HG03378 (cell line): ENCODE results near the gene WASF3.
"Not testable (repeated sequence)": the region's sequence is repeated elsewhere in the genome, so short reads cannot be mapped to it uniquely, and the experiment has no call there.

ENCODE experiments used
- ATAC-seq: cut with Tn5 transposase; IDR thresholded peaks from one replicate; pipeline ENCODE4 v1.9.1; 2021; ENCODE audit warnings: mild to moderate bottlenecking, moderate library complexity; ENCODE audit not compliant: unreplicated experiment

The WASF3 gene

DNA sequence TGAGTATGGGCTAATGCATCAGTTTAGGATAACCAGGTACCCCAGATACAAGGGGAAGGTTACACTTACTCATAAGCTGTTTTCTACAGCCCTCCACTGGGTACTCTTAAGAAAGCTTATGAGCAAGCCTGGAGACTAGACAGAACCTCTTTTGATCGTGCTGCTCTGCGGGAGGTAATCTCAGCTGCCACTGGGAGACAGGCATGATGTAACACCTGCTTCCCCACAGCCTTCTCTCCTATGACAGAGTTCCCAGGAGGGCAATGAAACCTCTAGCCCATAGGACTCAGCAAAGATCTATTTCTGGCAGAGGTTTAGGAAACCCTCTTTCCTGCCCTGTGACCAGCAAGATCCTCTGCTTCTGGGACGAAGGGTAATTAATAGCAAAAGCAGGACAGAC is 65.6 kb downstream of the WASF3 start:
- ATAC-seq = no peak

DNA sequence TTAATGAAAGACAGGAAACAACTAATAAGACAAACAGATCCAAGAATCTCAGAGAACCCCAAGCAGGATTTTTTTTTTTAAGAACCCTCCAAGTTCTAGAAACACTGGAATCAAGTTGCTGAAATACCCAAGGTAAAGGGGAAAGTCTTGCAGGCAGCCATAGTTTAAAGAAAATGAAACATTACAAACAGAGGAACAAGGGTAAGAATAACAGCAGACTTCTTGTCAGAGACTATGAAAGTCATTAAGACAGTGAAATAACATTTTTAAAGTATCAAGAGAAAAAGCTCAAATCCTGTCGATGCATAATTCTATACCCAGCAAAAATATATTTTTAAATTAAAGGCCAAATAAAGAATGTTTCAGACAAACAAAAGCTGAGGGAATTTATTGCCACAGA is 67.1 kb downstream of the WASF3 start:
- ATAC-seq = no peak

- ATAC-seq = no peak
Measured at GRCh38 chr13:26626271-26626670, 68.8 kb downstream of the WASF3 start.

DNA sequence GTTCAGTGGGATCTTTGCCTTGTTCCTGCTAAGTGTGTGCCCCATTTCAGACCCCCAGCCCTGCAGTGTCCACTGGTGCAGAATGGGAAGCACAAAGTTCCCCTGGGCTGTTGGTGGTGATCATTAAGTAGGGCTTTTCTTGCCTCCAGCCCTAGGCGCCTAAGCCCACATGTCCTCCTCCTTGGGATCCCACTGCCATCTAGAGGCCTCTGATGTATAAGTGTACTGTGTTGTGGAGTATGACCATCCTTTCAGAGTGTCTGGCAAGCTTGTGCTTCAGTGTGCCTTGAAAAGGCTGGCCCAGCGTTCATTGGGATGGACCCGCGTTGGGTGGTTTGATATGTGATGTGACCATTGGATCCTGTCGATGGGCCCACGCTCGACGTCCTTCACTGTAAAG is 71.2 kb downstream of the WASF3 start:
- ATAC-seq = no peak

DNA sequence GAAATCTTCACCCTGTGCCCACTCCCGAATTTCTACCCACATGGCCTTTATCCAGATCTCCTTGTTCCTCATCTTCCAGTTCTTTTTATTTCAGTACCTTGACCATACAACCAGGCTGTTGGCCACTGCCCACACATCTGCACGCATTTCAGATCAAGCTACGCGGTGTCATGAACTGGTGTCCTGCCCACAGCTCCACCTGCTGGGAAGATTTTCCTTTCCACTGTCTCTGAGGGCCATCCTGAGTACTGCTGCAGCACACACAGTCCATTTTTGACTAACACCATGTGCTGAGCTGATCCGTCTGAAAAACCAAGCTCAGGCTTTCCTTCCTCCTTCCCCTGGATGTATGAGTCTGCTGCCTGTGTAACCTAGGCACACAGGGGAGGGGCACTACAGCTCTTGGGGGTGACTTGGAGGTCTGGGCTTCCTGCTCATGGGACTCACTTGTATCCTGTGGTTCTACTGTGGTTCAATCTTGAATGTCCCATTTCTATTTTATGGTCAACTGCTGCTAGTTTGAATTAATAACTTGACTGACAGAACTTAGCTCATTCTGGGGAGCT is 71.9 kb downstream of the WASF3 start:
- ATAC-seq = no peak

DNA sequence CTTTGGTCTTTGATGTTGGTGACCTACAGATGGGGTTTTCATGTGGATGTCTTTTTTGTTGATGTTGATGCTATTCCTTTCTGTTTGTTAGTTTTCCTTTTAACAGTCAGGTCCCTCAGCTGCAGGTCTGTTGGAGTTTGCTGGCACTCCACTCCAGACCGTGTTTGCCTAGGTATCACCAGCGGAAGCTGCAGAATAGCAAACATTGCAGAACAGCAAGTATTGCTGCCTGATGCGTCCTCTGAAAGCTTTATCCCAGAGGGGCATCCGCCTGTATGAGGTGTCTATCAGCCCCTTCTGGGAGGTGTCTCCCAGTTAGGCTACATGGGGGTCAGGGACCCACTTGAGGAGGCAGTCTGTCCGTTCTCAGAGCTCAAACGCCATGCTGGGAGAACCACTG is 78.2 kb downstream of the WASF3 start:
- ATAC-seq = not testable (repeated sequence)

DNA sequence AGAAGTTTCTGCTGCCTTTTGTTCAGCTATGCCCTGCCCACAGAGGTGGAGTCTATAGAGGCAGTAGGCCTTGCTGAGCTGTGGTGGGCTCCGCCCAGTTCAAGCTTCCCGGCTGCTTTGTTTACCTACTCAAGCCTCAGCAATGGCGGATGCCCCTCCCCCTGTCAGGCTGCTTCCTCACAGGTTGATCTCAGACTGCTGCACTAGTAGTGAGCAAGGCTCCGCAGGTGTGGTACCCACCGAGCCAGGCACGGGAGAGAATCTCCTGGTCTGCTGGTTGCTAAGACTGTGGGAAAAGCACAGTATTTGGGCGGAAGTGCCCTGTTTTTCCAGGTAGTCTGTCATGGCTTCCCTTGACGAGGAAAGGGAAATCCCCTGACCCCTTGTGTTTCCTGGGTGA is 78.6 kb downstream of the WASF3 start:
- not testable (repeated sequence) for ATAC-seq

GRCh38 chr13:26646603-26647002 is 89.1 kb downstream of the WASF3 start:
- no peak for ATAC-seq

- ATAC-seq = no peak
Measured at GRCh38 chr13:26651234-26651633, 93.8 kb downstream of the WASF3 start.

DNA sequence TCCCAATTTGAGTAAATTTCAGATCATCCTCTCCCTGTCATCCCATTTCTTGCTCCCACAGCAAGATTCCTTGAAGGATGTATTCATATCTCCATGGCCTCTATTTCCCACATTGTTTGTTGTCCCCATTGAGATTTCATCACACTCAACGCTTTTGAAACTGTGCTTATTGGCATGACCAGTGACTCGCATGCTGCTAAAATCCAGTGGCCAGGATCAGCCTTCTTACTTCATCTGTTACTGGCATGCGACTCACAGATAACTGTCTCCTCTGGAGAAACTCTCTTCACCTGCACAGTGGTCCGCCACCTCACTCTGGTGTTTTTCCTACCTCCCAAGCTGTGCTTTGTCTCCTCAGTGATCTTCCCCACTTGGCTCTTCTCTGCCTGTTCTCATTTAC is 95.8 kb downstream of the WASF3 start:
- no peak for ATAC-seq

- no peak for ATAC-seq
Measured at GRCh38 chr13:26653842-26654241, 96.4 kb downstream of the WASF3 start.

GRCh38 chr13:26656919-26657318 is 99.4 kb downstream of the WASF3 start:
- ATAC-seq = no peak

- no peak for ATAC-seq
Measured at GRCh38 chr13:26658448-26659385, 101.2 kb downstream of the WASF3 start.

DNA sequence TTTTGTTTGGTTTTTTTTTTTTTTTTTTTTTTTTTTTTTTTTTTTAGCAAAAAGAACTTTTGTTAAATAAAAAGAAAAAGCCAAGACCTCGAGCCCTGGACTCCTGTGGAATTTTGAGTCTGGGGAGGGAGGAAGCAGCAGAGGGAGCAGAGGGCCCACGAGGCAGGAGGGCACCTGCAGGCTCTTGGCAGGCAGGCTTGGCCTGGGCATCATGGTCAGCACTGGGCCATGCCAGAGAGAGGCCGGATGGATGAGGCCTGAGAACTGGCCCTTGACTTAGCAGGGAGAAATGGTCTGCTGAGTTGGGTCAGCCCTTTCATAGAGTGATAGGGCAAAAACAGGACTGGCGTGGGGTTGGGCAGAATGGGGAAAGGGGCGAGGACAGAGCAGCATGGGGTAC is 102.7 kb downstream of the WASF3 start:
- ATAC-seq = no peak

DNA sequence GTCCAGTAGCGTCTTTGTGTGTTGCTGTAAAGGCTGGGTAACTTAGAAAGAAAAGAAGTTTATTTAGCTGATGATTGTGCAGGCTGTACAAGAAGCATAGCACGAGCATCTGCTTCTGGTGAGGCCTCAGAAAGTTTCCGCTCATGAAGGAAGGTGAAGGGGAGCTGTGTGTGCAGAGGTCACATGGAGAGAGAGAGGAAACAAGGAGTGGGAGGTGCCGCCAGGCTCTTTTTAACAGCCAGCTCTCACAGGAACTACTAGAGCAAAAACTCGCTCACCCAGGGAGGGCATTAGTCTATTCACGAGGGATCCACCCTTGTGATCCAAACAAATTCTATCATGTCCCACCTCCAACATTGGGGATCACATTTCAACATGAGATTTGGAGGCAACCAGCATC is 103.3 kb downstream of the WASF3 start:
- ATAC-seq = no peak

DNA sequence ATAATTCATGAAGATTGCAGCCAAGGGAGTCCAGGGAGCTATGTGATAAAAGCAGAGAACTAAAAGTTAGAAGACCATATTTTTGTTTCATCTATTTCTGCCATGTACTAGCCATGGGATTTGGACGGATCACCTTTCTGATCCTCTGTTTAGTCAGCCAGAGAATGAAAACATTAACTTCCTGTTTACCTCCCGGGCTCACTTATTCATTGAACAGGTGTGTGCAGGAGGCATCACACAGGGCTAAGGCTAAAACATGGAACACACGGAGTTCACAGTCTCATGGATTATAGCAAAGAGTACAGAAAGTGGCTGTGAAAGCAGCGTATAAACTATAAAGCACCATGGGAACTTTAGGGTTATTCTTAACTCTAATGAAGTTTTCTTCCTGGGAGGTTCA is 106.3 kb downstream of the WASF3 start:
- no peak for ATAC-seq

DNA sequence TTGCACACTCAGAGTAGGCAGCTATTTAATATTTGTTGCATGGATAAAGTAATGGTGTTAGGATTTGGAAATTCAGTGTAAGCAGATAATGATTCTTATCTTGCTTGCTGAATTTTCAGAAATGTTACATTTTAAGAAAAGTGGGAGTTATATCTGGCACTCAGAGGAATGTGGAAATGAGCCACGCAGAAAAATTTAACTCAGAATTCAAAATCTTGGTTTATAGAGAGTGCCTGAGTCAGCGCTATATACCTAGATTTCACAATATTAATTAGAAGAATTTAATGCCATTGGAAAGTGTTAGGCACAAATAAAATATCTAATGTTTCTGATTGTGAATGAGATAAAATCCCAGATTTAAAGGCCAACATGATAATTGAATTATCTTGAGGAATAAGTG is 106.8 kb downstream of the WASF3 start:
- no peak for ATAC-seq

GRCh38 chr13:26664876-26665275 is 107.4 kb downstream of the WASF3 start:
- no peak for ATAC-seq

DNA sequence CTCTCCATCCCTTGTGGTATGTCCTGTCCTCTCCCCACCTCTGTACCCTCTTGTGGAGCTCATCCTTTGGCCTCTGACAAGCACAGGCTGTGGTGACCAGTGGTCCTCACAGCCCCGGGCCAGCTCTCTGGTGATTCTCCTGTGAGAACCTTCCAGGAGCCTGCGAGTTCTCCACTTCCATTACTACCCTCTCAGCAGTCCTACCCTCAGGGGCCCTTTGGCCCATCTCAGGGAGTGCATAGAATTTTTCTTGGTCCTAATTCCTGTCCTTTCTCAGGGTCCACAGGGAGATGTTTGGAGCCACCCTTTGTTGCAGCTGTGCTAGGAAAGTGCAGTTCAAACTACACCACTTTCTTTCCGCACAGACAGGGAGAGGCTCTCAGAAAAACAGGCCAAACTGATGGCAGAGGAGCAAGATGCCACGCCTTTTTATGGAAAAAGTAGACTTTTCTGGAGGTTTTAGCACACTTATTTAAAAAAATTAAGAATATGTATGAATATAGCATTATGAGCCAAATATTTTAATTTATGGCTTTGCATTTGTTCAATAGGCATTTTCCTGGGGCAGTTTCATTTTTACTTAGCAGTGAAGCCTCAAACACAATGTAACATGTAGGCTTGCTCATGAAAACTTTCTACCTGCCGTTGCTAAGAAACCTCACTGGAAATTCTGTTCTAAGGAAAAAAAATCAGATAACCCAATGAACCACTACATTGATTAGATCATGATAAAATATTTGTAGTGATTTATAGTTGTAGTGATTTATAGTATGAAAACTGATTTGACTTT is 111.1 kb downstream of the WASF3 start:
- no peak for ATAC-seq

DNA sequence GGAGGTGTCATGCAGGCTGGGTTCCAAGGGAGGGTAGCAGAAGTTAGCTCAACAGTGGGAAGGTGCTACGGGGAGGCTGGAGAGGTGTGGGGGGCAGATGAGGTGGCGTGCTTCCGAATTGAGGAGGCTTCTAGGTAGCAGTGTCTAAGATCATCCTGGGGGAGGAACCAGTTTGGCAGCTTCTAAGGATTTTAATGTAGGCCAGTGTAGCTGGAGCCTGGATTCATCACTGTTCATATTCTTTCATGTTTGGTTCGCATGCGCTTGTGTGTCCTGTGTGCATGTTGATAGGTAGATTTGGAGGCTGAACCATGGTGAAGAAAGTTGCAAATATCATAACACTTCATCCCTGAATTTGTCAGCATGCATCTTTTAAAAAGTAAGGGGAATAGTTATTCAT is 116.4 kb downstream of the WASF3 start:
- ATAC-seq = no peak

DNA sequence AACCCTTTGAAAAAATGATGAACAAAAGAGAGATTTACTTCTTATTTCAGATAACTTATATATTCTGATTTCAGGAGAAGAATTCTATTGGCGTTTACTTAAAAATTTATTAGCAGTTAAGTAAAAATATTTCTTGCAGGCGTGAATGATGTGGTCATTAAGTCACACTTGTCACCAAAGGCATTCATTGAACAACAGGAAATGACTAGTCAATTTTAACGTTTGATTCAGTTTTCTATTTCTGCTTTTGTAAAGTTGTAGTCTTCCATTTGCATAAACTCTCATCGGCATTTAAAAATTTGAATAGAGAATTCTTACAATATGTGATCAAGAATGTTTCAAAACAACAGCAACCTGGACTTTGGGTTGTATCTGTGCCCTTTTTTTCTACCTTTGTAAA is 119.7 kb downstream of the WASF3 start:
- no peak for ATAC-seq

GRCh38 chr13:26678330-26678729 is 120.8 kb downstream of the WASF3 start:
- ATAC-seq = no peak
